Spleen (tissue), 11 donors: Measurements from ENCODE around the gene ZNF576. TPM values are rescaled to one million over a fixed set of nuclear protein-coding genes. Genes with fewer than 3 reads are reported as not detected.

Source experiments
- DNase-seq: peaks from one replicate; pipeline ENCODE4 v3.0.0-alpha.2; 2020
- H3K27ac ChIP-seq, 8 donors: fragments of 200-600 bp; sonication (generic) in 7 of 8; 1 replicate in 4 of 8; 2 replicates in 4 of 8; pipeline versions ENCODE4 v1.5.0 to v1.8.0; 2016 to 2021; ENCODE audit warnings: inconsistent platforms in 4 of 8, mild to moderate bottlenecking in 4 of 8, moderate library complexity in 1 of 8
- H3K27me3 ChIP-seq, 7 donors: fragments of 200-600 bp; sonication (generic) in 6 of 7; replicated peaks in 1 of 7; 1 replicate in 4 of 7; 2 replicates in 3 of 7; pipeline versions ENCODE4 v1.5.0 to v1.8.0; 2016 to 2021; ENCODE audit warnings: inconsistent platforms in 3 of 7, mild to moderate bottlenecking in 1 of 7
- H3K36me3 ChIP-seq, 6 donors: fragments of 200-600 bp; sonication (generic) in 5 of 6; 1 replicate in 4 of 6; 2 replicates in 2 of 6; pipeline versions ENCODE4 v1.5.0 to v1.8.0; 2016 to 2021; ENCODE audit warnings: inconsistent platforms in 2 of 6
- H3K4me1 ChIP-seq, 6 donors: fragments of 200-600 bp; sonication (generic) in 5 of 6; 1 replicate in 3 of 6; 2 replicates in 3 of 6; pipeline versions ENCODE4 v1.5.0 to v1.8.0; 2016 to 2021; ENCODE audit warnings: inconsistent platforms in 3 of 6
- H3K4me3 ChIP-seq, 8 donors: fragments of 200-600 bp; sonication (generic) in 7 of 8; 1 replicate in 4 of 8; 2 replicates in 4 of 8; pipeline versions ENCODE4 v1.5.0 to v1.8.0; 2016 to 2021; ENCODE audit warnings: inconsistent platforms in 4 of 8, mild to moderate bottlenecking in 4 of 8, moderate library complexity in 2 of 8
- H3K9me3 ChIP-seq, 8 donors: fragments of 200-600 bp; sonication (generic) in 7 of 8; 1 replicate in 4 of 8; 2 replicates in 4 of 8; pipeline versions ENCODE4 v1.5.0 to v1.8.0; 2016 to 2021; ENCODE audit warnings: inconsistent platforms in 4 of 8
- POLR2A ChIP-seq, 3 donors: fragments of 450-650 bp; IDR thresholded peaks; one replicate each; pipeline ENCODE4 v1.5.1; 2017; ENCODE audit warnings: antibody characterized with exemption in 3 of 3, mild to moderate bottlenecking in 1 of 3
- POLR2AphosphoS5 ChIP-seq, 3 donors: sonication (generic); formaldehyde crosslinking; IDR thresholded peaks; one replicate each; pipeline ENCODE4 v1.5.1; 2017; ENCODE audit warnings: antibody characterized with exemption in 3 of 3
- WGBS, 5 donors: extraction: QIAGEN DNeasy Blood & Tissue Kit in 3 of 5; methylation state at CpG; one replicate each; pipeline versions ENCODE4 v1.1.5 to v1.1.7; 2013 to 2018; 5-methylcytosine and 5-hydroxymethylcytosine counted together
- intact Hi-C: fragments of 100-400 bp; cut with DNase I; formaldehyde crosslinking; loops from one replicate; pipeline ENCODE4 v1.15.0; 2023; ENCODE audit warnings: low total_unique reads
- polyA plus RNA-seq, 3 donors: library from polyadenylated mRNA; stranded (reverse); fragments of 200-250 nt; gene quantifications; one replicate each; pipeline ENCODE4 v1.2.1, GENCODE V29; 2013
- total RNA-seq, 7 donors: library from RNA; depleted of rRNA in 3 of 7; stranded (reverse); fragments of >200 nt in 3 of 7; fragmentation: NEBNext Ultra II Directional in 4 of 7; extraction: Animal tissue kit (Norgen Biotek cat#: 25700) in 4 of 7; gene quantifications; one replicate each; pipeline versions ENCODE4 v1.1.0 to v1.2.1, GENCODE V29; 2016 to 2021
- TF ChIP-seq, protein P1 (sequence below), 11 experiments: fragments of 200-600 bp in 7 of 11; fragments of 450-650 bp in 4 of 11; sonication (generic) in 4 of 11; IDR thresholded peaks in 8 of 11; conservative IDR thresholded peaks in 3 of 11; 1 replicate in 7 of 11; 2 replicates in 4 of 11; pipeline versions ENCODE4 v1.4.0 to v1.8.0; 2016 to 2021; ENCODE audit warnings: antibody characterized with exemption in 11 of 11, inconsistent platforms in 4 of 11, mild to moderate bottlenecking in 1 of 11
- donor health status: healthy with polysubstance abuse.
- donor health status: DM: no; HTN: no; CAD: no; lungs with moderate emphysema.
- donor health status: DM: no; HTN: no; CAD: no.
- donor health status: Bipolar disorder and iron deficiency.
- donor health status: healthy.
- donor health status: DM: no; HTN: no; CAD: no.
- donor health status: DM: yes; HTN: yes; CAD: no.

The ZNF576 gene
- total and polyA plus RNA-seq, 10 donors = 6.9 to 14.7 (median 11.5) TPM

DNA sequence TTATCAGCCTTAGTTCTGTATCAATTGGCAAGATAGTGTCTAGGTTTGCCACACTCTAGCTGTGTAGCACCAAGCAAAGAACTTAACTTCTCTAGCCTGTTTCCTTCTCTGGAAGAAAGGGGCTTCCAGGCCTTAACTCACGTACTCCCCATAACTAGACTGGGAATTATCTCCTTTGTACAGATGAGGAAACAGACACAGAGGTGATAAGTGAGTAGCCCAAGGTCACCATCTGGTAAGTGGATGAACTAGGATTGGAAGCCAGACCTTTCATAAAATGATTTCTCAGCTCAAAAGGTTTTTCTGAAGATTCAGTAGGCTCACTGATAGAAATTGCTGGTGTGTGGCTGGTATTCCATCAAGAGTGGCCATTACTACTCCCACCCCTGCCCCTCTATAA, 19.9 kb downstream of the ZNF576 start:
- H3K4me1 ChIP-seq = peaks cover 4 to 52% (median 18%) of the 10 kb centered on the region in 6 donors
- H3K36me3 ChIP-seq = peaks cover 2 to 33% (median 25%) of the 10 kb centered on the region in 6 donors
- 60 to 94% (median 75%) methylated on average over 1 of the region's 1 CpG for WGBS, 5 donors
- H3K27ac ChIP-seq = peak overlapping the region in 6 of 8 donors; percentile 4 to 45 (median 32)
- TF ChIP-seq, protein P1, sequence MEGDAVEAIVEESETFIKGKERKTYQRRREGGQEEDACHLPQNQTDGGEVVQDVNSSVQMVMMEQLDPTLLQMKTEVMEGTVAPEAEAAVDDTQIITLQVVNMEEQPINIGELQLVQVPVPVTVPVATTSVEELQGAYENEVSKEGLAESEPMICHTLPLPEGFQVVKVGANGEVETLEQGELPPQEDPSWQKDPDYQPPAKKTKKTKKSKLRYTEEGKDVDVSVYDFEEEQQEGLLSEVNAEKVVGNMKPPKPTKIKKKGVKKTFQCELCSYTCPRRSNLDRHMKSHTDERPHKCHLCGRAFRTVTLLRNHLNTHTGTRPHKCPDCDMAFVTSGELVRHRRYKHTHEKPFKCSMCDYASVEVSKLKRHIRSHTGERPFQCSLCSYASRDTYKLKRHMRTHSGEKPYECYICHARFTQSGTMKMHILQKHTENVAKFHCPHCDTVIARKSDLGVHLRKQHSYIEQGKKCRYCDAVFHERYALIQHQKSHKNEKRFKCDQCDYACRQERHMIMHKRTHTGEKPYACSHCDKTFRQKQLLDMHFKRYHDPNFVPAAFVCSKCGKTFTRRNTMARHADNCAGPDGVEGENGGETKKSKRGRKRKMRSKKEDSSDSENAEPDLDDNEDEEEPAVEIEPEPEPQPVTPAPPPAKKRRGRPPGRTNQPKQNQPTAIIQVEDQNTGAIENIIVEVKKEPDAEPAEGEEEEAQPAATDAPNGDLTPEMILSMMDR (IDR thresholded peaks at IDR 0.05 in 8 of 11, conservative IDR thresholded peaks at IDR 0.05 in 3 of 11) = no peak
- TF ChIP-seq POLR2A (IDR thresholded peaks at IDR 0.05) = no peak
- TF ChIP-seq POLR2AphosphoS5 (IDR thresholded peaks at IDR 0.05) = no peak
- H3K4me3 ChIP-seq = no peak overlapping the region
- no peaks in the 10 kb centered on the region for H3K27me3 ChIP-seq
- intact Hi-C loops = no loop called here
- no peaks in the 10 kb centered on the region for H3K9me3 ChIP-seq
- DNase-seq = no peak

DNA sequence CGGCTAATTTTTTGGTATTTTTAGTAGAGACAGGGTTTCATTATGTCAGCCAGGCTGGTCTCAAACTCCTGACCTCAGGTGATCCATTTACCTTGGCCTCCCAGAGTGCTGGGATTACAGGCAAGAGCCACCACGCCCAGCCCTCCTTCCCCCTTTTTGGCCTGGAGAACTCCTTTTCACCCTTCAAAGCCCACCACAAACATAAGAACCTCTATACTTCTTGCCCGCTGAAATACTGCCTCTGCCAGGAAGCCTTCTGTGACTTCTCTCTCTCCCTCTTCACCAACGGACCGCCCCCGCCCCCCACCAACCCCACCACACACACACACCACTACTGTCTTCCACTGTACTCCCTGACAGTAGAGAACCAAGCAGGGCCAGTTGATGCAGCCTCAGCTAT, 20.6 kb downstream of the ZNF576 start:
- no peak for DNase-seq
- Histone ChIP-seq H3K4me3 (no peak overlapping the region), H3K27ac (peak overlapping the region in 3 of 8 donors; percentile 4 to 33 (median 5)), H3K27me3 (no peaks in the 10 kb centered on the region), H3K4me1 (peaks cover 4 to 52% (median 18%) of the 10 kb centered on the region in 6 donors), H3K36me3 (peaks cover 0 to 27% (median 19%) of the 10 kb centered on the region in 6 donors), H3K9me3 (no peaks in the 10 kb centered on the region)
- intact Hi-C loops = no loop called here
- TF ChIP-seq, protein P1 (IDR thresholded peaks at IDR 0.05 in 8 of 11, conservative IDR thresholded peaks at IDR 0.05 in 3 of 11) = no peak
- TF ChIP-seq POLR2A (IDR thresholded peaks at IDR 0.05) = no peak
- no peak for TF ChIP-seq POLR2AphosphoS5 (IDR thresholded peaks at IDR 0.05)
- WGBS, 5 donors = 85 to 92% (median 89%) methylated on average over 6 of the region's 6 CpGs

DNA sequence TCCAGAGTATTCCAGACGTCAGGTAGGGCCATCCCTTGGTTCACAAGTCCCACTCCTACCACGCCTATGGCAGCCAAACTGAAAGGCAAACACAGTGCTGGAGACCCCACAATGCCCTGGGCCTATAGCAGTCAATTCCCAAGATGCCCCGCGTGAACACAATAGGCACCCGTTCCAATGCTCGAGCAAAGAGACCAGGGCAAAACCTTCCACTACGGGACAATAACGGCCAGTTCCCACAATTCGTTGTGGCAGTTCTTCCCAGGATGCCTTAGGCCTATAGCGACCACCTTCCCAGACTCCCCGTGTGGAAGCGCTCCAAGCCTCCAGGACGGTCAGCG, 22.5 kb downstream of the ZNF576 start:
- peaks cover 0 to 7% (median 2%) of the 10 kb centered on the region in 6 donors for H3K36me3 ChIP-seq
- intact Hi-C loops = no loop called here
- no peaks in the 10 kb centered on the region for H3K9me3 ChIP-seq
- H3K27ac ChIP-seq = peak overlapping the region; percentile 80 to 96 (median 94)
- TF ChIP-seq POLR2AphosphoS5 (IDR thresholded peaks at IDR 0.05) = no peak
- TF ChIP-seq, protein P1 (IDR thresholded peaks at IDR 0.05 in 8 of 11, conservative IDR thresholded peaks at IDR 0.05 in 3 of 11) = no peak
- no peak for TF ChIP-seq POLR2A (IDR thresholded peaks at IDR 0.05)
- peaks cover 4 to 52% (median 18%) of the 10 kb centered on the region in 6 donors for H3K4me1 ChIP-seq
- 0 to 2% (median 0%) methylated on average over 14 of the region's 14 CpGs for WGBS, 5 donors
- no peak for DNase-seq
- H3K27me3 ChIP-seq = no peaks in the 10 kb centered on the region
- peak overlapping the region; percentile 56 to 93 (median 78) for H3K4me3 ChIP-seq

DNA sequence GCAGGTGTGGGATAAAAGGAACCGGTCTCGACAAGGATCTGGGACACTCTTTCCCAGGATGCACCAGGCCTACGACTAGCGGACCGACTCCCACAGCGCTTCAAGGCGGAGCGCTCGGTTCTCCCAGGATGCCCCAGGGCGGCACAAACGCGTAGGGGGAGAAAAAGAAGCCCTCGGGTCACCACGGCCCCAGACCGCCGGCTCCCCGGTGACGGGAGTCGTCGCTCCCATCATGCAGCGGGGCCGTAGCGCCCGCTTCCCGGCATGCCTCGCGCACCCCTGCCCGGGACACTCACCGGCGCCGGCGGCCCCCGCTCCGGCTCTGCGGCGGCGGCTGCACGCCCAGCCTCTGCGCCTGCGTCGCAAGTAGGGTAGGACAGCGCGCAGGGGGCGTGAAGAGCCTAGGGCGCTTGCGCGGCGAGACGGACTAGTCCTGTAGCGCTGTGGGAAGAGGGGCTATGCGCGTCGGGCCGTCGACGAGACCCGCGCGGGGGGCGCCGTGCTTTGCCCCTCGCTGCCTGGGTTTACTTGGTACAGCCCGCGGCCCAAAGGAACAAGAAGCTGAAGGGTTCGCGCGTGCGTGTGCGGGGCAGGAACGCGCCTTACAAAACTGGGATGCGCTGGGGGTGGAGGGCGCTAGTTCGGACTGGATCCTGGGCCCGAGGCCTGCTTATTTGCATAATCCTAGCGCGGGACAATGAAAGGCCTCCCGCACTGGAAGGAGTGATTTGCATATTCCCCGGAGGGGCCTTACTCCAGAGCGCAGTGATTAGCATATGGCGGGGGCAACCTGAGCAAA, 23.1 kb downstream of the ZNF576 start, which contains the start of gene ZNF428:
ZNF428 (minus strand) TSS at position 368 of the 799 bp plus-strand sequence. CDS start 5,325 bp downstream, outside the sequence.
- TF ChIP-seq POLR2AphosphoS5 (IDR thresholded peaks at IDR 0.05) (peak; percentile 92 to 95 (median 93)), POLR2A (IDR thresholded peaks at IDR 0.05) (peak; percentile 43 to 74 (median 44))
- TF ChIP-seq, protein P1 (IDR thresholded peaks at IDR 0.05 in 8 of 11, conservative IDR thresholded peaks at IDR 0.05 in 3 of 11) = peak in 2 of 11 experiments; percentile 6 to 9
- Histone ChIP-seq H3K9me3 (no peaks in the 10 kb centered on the region), H3K36me3 (peaks cover 0 to 2% (median 0%) of the 10 kb centered on the region in 6 donors), H3K4me1 (peaks cover 4 to 54% (median 18%) of the 10 kb centered on the region in 6 donors), H3K27me3 (no peaks in the 10 kb centered on the region), H3K27ac (peak within 1 kb of the TSS; percentile 80 to 96 (median 94)), H3K4me3 (peak within 1 kb of the TSS; percentile 56 to 93 (median 78))
- intact Hi-C loops = no loop called here
- peak; percentile 96 for DNase-seq
- WGBS, 5 donors = 0 to 1% (median 0%) methylated on average over 24 to 81 of the region's 81 CpGs
